ENCODE measurements around the gene PRDM16. TPM values are rescaled to one million over a fixed set of nuclear protein-coding genes. Genes with fewer than 3 reads are reported as not detected.

The PRDM16 gene
- total and polyA plus RNA-seq, 2 experiments from 2014 or later, result 41.8 to 55.8 TPM

- Histone ChIP-seq H3K9me3 (ENCODE audit: low read depth) (no peaks in the 10 kb centered on the region), H3K4me3 (no peak overlapping the region), H3K27ac (no peak overlapping the region), H3K36me3 (no peaks in the 10 kb centered on the region), H3K4me1 (ENCODE audit: low read depth) (peaks cover 26% of the 10 kb centered on the region), H3K27me3 (no peaks in the 10 kb centered on the region)
- DNase-seq (ENCODE audit: low read depth in 1 of 2, low spot score in 1 of 2), result no peak
- TF ChIP-seq CTCF (IDR thresholded peaks at IDR 0.05; ENCODE audit: low read depth, low read length), result no peak
These were observed 63.7 kb downstream of the PRDM16 start for GRCh38 chr1:3132660-3133059.

DNA sequence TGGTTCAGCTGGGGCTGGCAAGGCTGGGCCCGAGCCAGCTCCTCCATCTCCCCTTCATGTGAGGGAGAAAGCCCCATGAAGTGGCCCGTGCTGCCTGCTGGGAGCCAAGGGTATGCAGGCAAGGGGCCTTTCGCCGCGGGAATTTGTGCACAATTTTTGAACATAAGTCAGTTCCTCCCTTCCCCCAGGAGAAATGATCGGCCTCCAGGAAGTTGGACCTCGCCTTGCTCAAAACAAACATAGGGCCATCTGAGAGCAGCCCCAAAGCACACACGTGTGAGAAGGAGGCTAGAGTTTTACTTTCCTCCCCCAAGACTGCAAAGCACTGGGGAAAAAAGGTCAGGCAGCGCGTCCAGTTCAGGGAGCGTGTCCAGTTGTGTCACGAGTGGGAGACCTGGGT lies 64.7 kb downstream of the PRDM16 start:
- Histone ChIP-seq H3K4me3 (no peak overlapping the region), H3K9me3 (ENCODE audit: low read depth) (no peaks in the 10 kb centered on the region), H3K4me1 (ENCODE audit: low read depth) (peaks cover 22% of the 10 kb centered on the region), H3K36me3 (no peaks in the 10 kb centered on the region), H3K27ac (no peak overlapping the region), H3K27me3 (no peaks in the 10 kb centered on the region)
- TF ChIP-seq CTCF (IDR thresholded peaks at IDR 0.05; ENCODE audit: low read depth, low read length), result no peak
- DNase-seq (ENCODE audit: low read depth in 1 of 2, low spot score in 1 of 2), result no peak

- no peaks in the 10 kb centered on the region for H3K27me3 ChIP-seq
- H3K36me3 ChIP-seq, result no peaks in the 10 kb centered on the region
- DNase-seq (ENCODE audit: low read depth in 1 of 2, low spot score in 1 of 2), result no peak
- no peak for TF ChIP-seq CTCF (IDR thresholded peaks at IDR 0.05; ENCODE audit: low read depth, low read length)
- no peak overlapping the region for H3K27ac ChIP-seq
- no peak overlapping the region for H3K4me3 ChIP-seq
- H3K4me1 ChIP-seq (ENCODE audit: low read depth), result peaks cover 28% of the 10 kb centered on the region
- no peaks in the 10 kb centered on the region for H3K9me3 ChIP-seq (ENCODE audit: low read depth)
These were observed 65.5 kb downstream of the PRDM16 start for GRCh38 chr1:3134381-3135072.

DNA sequence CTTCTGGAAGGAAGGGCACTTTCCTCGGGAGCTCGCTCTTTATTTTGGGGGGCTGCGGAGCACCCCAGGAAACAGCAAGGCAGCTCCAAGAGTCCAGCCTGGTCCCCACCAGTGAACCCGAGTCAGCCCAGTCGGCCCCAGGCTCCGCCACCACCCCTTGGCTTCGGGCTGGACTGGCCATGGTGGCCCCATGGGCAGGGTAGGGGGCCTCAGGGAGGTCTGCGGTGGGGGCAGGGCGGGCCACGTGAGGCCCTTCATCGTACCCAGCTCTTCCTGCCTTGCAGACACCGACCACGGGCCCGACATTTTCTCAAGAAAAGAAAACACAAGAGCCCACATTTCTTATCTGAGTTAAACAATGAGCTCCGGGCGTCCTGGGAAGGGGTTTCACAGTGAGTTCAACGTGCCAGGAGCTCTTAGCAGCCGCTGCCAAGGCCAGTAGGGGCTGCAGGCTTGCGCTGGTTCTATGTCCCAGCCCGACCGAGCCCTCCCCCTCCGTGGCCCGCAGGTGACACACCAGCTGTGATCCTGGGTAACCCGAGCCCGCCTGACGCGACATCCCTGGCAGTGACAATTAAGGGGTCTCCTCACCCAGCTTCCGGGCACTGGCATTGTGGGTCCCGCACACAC lies 66.2 kb downstream of the PRDM16 start:
- no peaks in the 10 kb centered on the region for H3K9me3 ChIP-seq (ENCODE audit: low read depth)
- no peak overlapping the region for H3K27ac ChIP-seq
- H3K4me1 ChIP-seq (ENCODE audit: low read depth), result peaks cover 28% of the 10 kb centered on the region
- no peaks in the 10 kb centered on the region for H3K36me3 ChIP-seq
- no peak overlapping the region for H3K4me3 ChIP-seq
- TF ChIP-seq CTCF (IDR thresholded peaks at IDR 0.05; ENCODE audit: low read depth, low read length), result no peak
- no peak for DNase-seq (ENCODE audit: low read depth in 1 of 2, low spot score in 1 of 2)
- H3K27me3 ChIP-seq, result no peaks in the 10 kb centered on the region

DNA sequence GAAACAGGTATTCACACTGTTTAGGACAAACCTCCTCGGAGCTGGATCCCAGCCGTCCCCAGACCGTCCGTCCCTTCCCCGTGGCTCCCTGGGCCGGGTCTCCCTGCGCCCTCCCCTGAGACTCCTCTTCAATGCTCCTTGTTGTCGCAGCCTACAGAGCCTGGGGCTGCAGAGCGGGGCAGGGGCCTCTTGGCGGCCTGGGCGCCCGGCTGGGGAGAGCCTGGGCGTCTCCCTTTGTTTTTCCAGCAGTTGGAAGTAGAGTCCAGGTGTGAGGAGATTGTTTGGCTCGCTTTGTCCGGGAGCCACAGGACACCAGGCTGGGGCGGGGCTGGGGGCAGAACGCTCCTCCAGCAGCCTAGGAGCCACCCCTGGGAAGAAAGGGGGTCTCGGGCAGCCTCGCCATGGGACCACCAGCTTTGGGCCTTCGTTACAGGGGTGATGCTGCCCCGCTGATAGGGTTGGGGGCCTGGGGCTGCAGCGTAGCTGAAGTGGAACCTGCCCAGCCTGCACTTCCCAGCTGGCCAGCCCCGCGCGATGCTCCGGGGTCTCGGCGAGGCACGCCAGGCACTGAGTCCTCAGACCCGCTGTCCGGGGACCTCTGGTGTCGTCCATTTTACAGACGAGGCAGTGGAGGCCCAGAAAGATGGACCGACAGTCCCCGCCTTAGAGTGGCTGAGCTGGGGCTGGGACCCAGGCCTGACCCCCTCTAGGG lies 66.9 kb downstream of the PRDM16 start:
- Histone ChIP-seq H3K27ac (no peak overlapping the region), H3K27me3 (no peaks in the 10 kb centered on the region), H3K4me3 (no peak overlapping the region), H3K4me1 (ENCODE audit: low read depth) (peaks cover 28% of the 10 kb centered on the region), H3K36me3 (no peaks in the 10 kb centered on the region), H3K9me3 (ENCODE audit: low read depth) (no peaks in the 10 kb centered on the region)
- TF ChIP-seq CTCF (IDR thresholded peaks at IDR 0.05; ENCODE audit: low read depth, low read length), result no peak
- DNase-seq (ENCODE audit: low read depth in 1 of 2, low spot score in 1 of 2), result no peak

All from cardiac muscle cell (in vitro differentiated cells and primary cell).